ENCODE results near the gene BTN3A1.
A peak's percentile ranks its signal among the peaks of the same experiment; 100 is the strongest.

Gene BTN3A1

GRCh38 chr6:26362836-26363220 lies 39.2 kb upstream of the BTN3A1 start:
- ATAC-seq = no peak
- no peak for TF ChIP-seq PATZ1 (CRISPR knock-in tag; IDR thresholded peaks at IDR 0.05; ENCODE audit: borderline replicate concordance)
- TF ChIP-seq CSDC2 (CRISPR knock-in tag; IDR thresholded peaks at IDR 0.05) = no peak
- no peak for TF ChIP-seq ZFP30 (CRISPR knock-in tag; IDR thresholded peaks at IDR 0.05)
- no peak for TF ChIP-seq TOX (CRISPR knock-in tag; IDR thresholded peaks at IDR 0.05; ENCODE audit: borderline replicate concordance)
- no peak for TF ChIP-seq PPARA (CRISPR knock-in tag; IDR thresholded peaks at IDR 0.05; ENCODE audit: borderline replicate concordance)
- TF ChIP-seq ZFP3 (CRISPR knock-in tag; IDR thresholded peaks at IDR 0.05) = no peak
- no peak for TF ChIP-seq ISL1 (CRISPR knock-in tag; IDR thresholded peaks at IDR 0.05)
- TF ChIP-seq POU6F1 (CRISPR knock-in tag; IDR thresholded peaks at IDR 0.05; ENCODE audit: borderline replicate concordance, low read depth) = no peak
- TF ChIP-seq ARNTL (CRISPR knock-in tag; IDR thresholded peaks at IDR 0.05; ENCODE audit: borderline replicate concordance, low read depth) = no peak
- TF ChIP-seq GLIS3 (CRISPR knock-in tag; IDR thresholded peaks at IDR 0.05) = no peak
- TF ChIP-seq CREB5 (CRISPR knock-in tag; IDR thresholded peaks at IDR 0.05; ENCODE audit: low read depth) = no peak
- TF ChIP-seq TCF4 (CRISPR knock-in tag; IDR thresholded peaks at IDR 0.05; ENCODE audit: borderline replicate concordance) = no peak
- no peak for TF ChIP-seq TSHZ2 (CRISPR knock-in tag; IDR thresholded peaks at IDR 0.05)
- TF ChIP-seq BACH2 (CRISPR knock-in tag; IDR thresholded peaks at IDR 0.05; ENCODE audit: borderline replicate concordance) = no peak

GRCh38 chr6:26363882-26364701 lies 38.0 kb upstream of the BTN3A1 start:
- TF ChIP-seq OSR1 (CRISPR knock-in tag; IDR thresholded peaks at IDR 0.05) (no peak), TCF4 (CRISPR knock-in tag; IDR thresholded peaks at IDR 0.05; ENCODE audit: borderline replicate concordance) (no peak), ZNF70 (CRISPR knock-in tag; IDR thresholded peaks at IDR 0.05) (no peak), GLIS3 (CRISPR knock-in tag; IDR thresholded peaks at IDR 0.05) (no peak), SNAI2 (CRISPR knock-in tag; IDR thresholded peaks at IDR 0.05) (no peak), BACH2 (CRISPR knock-in tag; IDR thresholded peaks at IDR 0.05; ENCODE audit: borderline replicate concordance) (no peak), ZC3H10 (CRISPR knock-in tag; IDR thresholded peaks at IDR 0.05) (no peak), TOX (CRISPR knock-in tag; IDR thresholded peaks at IDR 0.05; ENCODE audit: borderline replicate concordance) (no peak), ZNF8 (CRISPR knock-in tag; IDR thresholded peaks at IDR 0.05) (no peak), ZFP30 (CRISPR knock-in tag; IDR thresholded peaks at IDR 0.05) (no peak), ARNTL (CRISPR knock-in tag; IDR thresholded peaks at IDR 0.05; ENCODE audit: borderline replicate concordance, low read depth) (no peak), CSDC2 (CRISPR knock-in tag; IDR thresholded peaks at IDR 0.05) (no peak), PATZ1 (CRISPR knock-in tag; IDR thresholded peaks at IDR 0.05; ENCODE audit: borderline replicate concordance) (no peak), ZFP3 (CRISPR knock-in tag; IDR thresholded peaks at IDR 0.05) (no peak), PPARA (CRISPR knock-in tag; IDR thresholded peaks at IDR 0.05; ENCODE audit: borderline replicate concordance) (no peak), RARB (CRISPR knock-in tag; IDR thresholded peaks at IDR 0.05) (no peak), POU6F1 (CRISPR knock-in tag; IDR thresholded peaks at IDR 0.05; ENCODE audit: borderline replicate concordance, low read depth) (no peak), ESRRG (CRISPR knock-in tag; IDR thresholded peaks at IDR 0.05) (no peak)
- ATAC-seq = peak; percentile 59
